Stomach (tissue), 9 donors: ENCODE measurements around the gene FUOM. TPM values are rescaled to one million over a fixed set of nuclear protein-coding genes. Genes with fewer than 3 reads are reported as not detected.

Source experiments
- DNase-seq, 2 donors: peaks; one replicate each; pipeline versions ENCODE4 v3.0.0 to v3.0.0-alpha.2; 2013 to 2019
- H3K27ac ChIP-seq, 5 donors: fragments of 200-600 bp in 4 of 5; sonication (generic) in 4 of 5; one replicate each; pipeline ENCODE4 v1.5.1; 2013 to 2019; ENCODE audit warnings: mild to moderate bottlenecking in 1 of 5, moderate library complexity in 1 of 5
- H3K27me3 ChIP-seq, 3 donors: fragments of 200-600 bp; sonication (generic); one replicate each; pipeline ENCODE4 v1.5.1; 2017 to 2019; ENCODE audit warnings: mixed run types in 1 of 3
- H3K36me3 ChIP-seq, 4 donors: fragments of 200-600 bp; sonication (generic); 1 replicate in 3 of 4; 2 replicates in 1 of 4; pipeline ENCODE4 v1.5.1; 2016 to 2019
- H3K4me1 ChIP-seq, 4 donors: fragments of 200-600 bp; sonication (generic); one replicate each; pipeline ENCODE4 v1.5.1; 2016 to 2019
- H3K4me3 ChIP-seq, 4 donors: fragments of 200-600 bp; sonication (generic) in 3 of 4; one replicate each; pipeline ENCODE4 v1.5.1; 2016 to 2019; ENCODE audit warnings: mild to moderate bottlenecking in 1 of 4
- H3K9me3 ChIP-seq, 4 donors: fragments of 200-600 bp; sonication (generic); one replicate each; pipeline ENCODE4 v1.5.1; 2016 to 2019
- EP300 ChIP-seq: sonication (generic); formaldehyde crosslinking; IDR thresholded peaks from one replicate; pipeline ENCODE4 v1.6.1; 2017; ENCODE audit warnings: antibody characterized with exemption
- POLR2A ChIP-seq, 4 donors: fragments of 450-650 bp; IDR thresholded peaks; one replicate each; pipeline ENCODE4 v1.6.1; 2016; ENCODE audit warnings: antibody characterized with exemption in 4 of 4, control low read depth in 2 of 4, mild to moderate bottlenecking in 1 of 4, moderate library complexity in 1 of 4
- POLR2AphosphoS5 ChIP-seq, 3 donors: sonication (generic); formaldehyde crosslinking; IDR thresholded peaks; one replicate each; pipeline ENCODE4 v1.6.1; 2016; ENCODE audit warnings: antibody characterized with exemption in 3 of 3
- WGBS, 5 donors: extraction: QIAGEN DNeasy Blood & Tissue Kit in 3 of 5; methylation state at CpG; one replicate each; pipeline versions ENCODE4 v1.1.5 to v1.1.7; 2013 to 2018; 5-methylcytosine and 5-hydroxymethylcytosine counted together
- intact Hi-C: fragments of 100-400 bp; cut with DNase I; formaldehyde crosslinking; loops from one replicate; pipeline ENCODE4 v1.15.1; 2023; ENCODE audit warnings: low total_unique reads
- polyA plus RNA-seq, 3 donors: library from polyadenylated mRNA; stranded (reverse); fragments of 200-250 nt; gene quantifications; one replicate each; pipeline ENCODE4 v1.2.3, GENCODE V29; 2013
- total RNA-seq, 5 donors: library from RNA; depleted of rRNA; stranded (reverse); fragments of >200 nt; gene quantifications; one replicate each; pipeline versions ENCODE4 v1.1.0 to v1.2.3, GENCODE V29; 2014 to 2016
- TF ChIP-seq, protein P1 (sequence below), 7 experiments: fragments of 450-650 bp in 4 of 7; fragments of 200-600 bp in 3 of 7; sonication (generic) in 3 of 7; IDR thresholded peaks; one replicate each; pipeline ENCODE4 v1.5.1; 2016 to 2019; ENCODE audit warnings: antibody characterized with exemption in 7 of 7, control low read depth in 2 of 7, mild to moderate bottlenecking in 1 of 7
- donor health status: healthy with polysubstance abuse.
- donor health status: Bipolar disorder and iron deficiency.
- donor health status: healthy.

The FUOM gene
- total and polyA plus RNA-seq, 8 donors: 6.4 to 38.3 (median 17.9) TPM; not detected in 2

DNA sequence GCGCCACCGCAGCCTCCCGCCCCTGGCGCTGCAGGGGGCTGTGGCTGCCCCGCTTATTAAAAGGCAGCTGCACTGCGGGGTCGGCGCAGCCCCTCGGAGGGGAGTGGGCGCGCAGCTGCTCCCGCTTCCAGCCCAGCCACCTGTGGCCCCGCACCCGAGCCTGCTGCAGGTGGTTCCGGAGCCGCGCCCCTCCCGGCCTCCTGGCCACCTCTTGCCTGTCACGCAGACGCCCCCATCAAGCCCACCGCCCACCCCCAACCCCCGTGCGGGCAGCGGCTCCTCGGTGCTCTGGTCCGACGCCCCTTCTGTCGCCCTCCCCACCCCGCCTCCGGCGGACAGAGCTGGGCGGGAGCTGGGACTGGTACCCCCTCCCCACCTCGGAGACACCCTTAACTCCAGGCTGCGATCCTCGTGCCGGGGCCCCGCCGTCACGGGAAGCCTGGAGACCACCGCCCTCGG lies 21.7 kb downstream of the FUOM start:
- intact Hi-C loops: no loop called here
- H3K9me3 ChIP-seq: no peaks in the 10 kb centered on the region
- WGBS, 5 donors: 0 to 8% (median 4%) methylated on average over 1 to 41 of the region's 41 CpGs
- peak in 1 of 2 donors; percentile 36 for DNase-seq
- H3K27me3 ChIP-seq: peaks cover 21 to 91% (median 62%) of the 10 kb centered on the region in 3 donors
- no peaks in the 10 kb centered on the region for H3K36me3 ChIP-seq
- H3K27ac ChIP-seq: peak overlapping the region; percentile 32 to 62 (median 41)
- no peak for TF ChIP-seq POLR2AphosphoS5 (IDR thresholded peaks at IDR 0.05)
- TF ChIP-seq EP300: no peak
- no peak for TF ChIP-seq POLR2A (IDR thresholded peaks at IDR 0.05)
- TF ChIP-seq, protein P1, sequence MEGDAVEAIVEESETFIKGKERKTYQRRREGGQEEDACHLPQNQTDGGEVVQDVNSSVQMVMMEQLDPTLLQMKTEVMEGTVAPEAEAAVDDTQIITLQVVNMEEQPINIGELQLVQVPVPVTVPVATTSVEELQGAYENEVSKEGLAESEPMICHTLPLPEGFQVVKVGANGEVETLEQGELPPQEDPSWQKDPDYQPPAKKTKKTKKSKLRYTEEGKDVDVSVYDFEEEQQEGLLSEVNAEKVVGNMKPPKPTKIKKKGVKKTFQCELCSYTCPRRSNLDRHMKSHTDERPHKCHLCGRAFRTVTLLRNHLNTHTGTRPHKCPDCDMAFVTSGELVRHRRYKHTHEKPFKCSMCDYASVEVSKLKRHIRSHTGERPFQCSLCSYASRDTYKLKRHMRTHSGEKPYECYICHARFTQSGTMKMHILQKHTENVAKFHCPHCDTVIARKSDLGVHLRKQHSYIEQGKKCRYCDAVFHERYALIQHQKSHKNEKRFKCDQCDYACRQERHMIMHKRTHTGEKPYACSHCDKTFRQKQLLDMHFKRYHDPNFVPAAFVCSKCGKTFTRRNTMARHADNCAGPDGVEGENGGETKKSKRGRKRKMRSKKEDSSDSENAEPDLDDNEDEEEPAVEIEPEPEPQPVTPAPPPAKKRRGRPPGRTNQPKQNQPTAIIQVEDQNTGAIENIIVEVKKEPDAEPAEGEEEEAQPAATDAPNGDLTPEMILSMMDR (IDR thresholded peaks at IDR 0.05): no peak
- peak overlapping the region; percentile 39 to 50 (median 42) for H3K4me3 ChIP-seq
- H3K4me1 ChIP-seq: peaks cover 23 to 25% (median 24%) of the 10 kb centered on the region in 4 donors

DNA sequence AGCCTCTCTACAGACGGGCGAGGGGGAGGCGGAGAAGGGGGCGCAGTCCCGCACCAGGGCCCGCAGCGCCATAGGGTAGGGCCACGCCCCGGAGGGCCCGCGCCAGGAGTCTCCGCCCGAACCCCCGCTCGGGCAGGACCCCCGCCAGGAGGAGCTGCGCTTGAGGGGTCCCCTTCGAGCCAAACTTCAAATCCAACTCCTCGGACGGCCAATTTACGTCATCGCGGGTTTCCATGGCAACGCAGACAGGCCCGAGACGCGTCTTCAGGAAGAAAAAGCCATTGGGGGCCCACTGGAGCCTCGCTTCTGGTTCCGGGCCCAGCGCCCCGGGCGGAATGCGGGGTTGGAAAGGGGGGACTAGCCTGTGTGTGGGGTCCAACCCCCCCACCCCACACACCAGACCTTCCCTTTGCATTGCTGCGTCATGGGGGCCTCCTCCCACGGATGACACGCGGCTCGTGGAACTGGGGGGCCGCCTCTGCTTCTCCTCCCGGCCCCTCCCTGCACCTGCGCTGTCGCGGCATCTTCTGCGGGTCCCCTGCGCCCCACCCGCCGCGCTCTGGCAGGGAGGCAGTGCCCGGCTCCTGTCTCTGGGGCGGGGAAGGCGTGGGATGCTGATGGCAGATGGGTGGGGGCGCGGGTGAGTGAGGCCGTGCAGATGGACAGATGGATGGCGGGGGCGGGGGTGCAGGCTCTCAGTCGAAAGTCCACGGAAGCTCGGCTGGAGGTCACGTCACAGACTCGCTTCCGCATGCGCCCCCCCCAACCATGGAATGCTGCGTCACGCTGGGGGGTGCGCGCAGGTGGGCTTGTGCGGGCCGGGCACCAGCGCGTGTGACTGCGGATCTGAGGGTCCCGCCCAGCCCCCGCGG lies 22.3 kb downstream of the FUOM start:
- Histone ChIP-seq H3K4me1 (peaks cover 23 to 25% (median 24%) of the 10 kb centered on the region in 4 donors), H3K4me3 (peak overlapping the region; percentile 39 to 50 (median 42)), H3K36me3 (no peaks in the 10 kb centered on the region), H3K27me3 (peaks cover 21 to 90% (median 62%) of the 10 kb centered on the region in 3 donors), H3K9me3 (no peaks in the 10 kb centered on the region), H3K27ac (peak overlapping the region; percentile 32 to 62 (median 41))
- TF ChIP-seq POLR2AphosphoS5 (IDR thresholded peaks at IDR 0.05): no peak
- TF ChIP-seq POLR2A (IDR thresholded peaks at IDR 0.05): no peak
- no peak for TF ChIP-seq EP300
- TF ChIP-seq, protein P1 (IDR thresholded peaks at IDR 0.05): no peak
- intact Hi-C loops: no loop called here
- peak; percentile 48 to 92 for DNase-seq
- WGBS, 5 donors: 2 to 5% (median 4%) methylated on average over 37 to 75 of the region's 75 CpGs

DNA sequence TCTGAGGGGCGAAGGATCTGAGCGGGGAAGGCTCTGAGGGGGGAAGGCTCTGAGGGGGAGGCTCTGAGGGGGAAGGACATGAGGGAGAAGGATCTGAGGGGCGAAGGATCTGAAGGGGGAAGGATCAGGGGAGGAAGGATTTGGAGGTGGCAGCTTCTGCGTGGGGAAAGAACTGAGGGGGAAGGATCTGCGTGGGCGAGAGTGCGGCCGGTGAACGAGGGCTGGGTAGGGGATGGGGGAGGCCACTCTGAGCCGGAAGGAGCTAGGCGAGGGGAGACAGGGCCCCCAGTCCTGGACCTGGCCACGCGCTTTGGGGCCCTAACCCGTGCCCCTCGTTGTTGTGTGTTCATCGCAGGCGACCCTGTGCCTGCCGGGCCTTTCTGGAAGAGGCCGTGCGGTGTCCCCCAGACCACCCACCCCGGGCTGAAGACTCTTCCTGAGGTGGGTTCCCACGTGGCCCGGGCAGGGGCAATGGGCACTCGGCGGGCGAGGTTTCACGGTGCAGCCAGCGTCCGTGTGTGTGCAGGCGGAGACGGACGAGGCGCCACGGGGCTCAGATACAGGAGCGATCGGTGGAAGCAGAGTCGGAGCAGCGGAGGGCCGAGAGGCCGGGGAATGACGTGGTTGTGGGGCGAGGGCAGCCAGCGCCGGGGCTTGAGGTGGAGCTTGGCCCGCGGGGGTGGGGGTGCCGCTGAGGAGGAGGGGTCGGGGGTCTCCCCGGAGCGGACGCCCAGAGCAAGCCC lies 23.1 kb downstream of the FUOM start:
- H3K9me3 ChIP-seq: no peaks in the 10 kb centered on the region
- H3K27ac ChIP-seq: peak overlapping the region in 4 of 5 donors; percentile 14 to 62 (median 34)
- H3K27me3 ChIP-seq: peaks cover 21 to 87% (median 57%) of the 10 kb centered on the region in 3 donors
- no peak for TF ChIP-seq POLR2A (IDR thresholded peaks at IDR 0.05)
- no peak for TF ChIP-seq POLR2AphosphoS5 (IDR thresholded peaks at IDR 0.05)
- no peak for TF ChIP-seq EP300
- TF ChIP-seq, protein P1 (IDR thresholded peaks at IDR 0.05): no peak
- DNase-seq: peak in 1 of 2 donors; percentile 79
- whole genome bisulfite sequencing, 5 donors: 20 to 32% (median 22%) methylated on average over 25 to 51 of the region's 51 CpGs
- H3K4me3 ChIP-seq: peak overlapping the region; percentile 39 to 50 (median 42)
- intact Hi-C loops: no loop called here
- peaks cover 27 to 30% (median 29%) of the 10 kb centered on the region in 4 donors for H3K4me1 ChIP-seq
- no peaks in the 10 kb centered on the region for H3K36me3 ChIP-seq
